Caco-2 (cell line): ENCODE measurements around the gene WDPCP. TPM values are rescaled to one million over a fixed set of nuclear protein-coding genes. Genes with fewer than 3 reads are reported as not detected.

ENCODE experiments used
- BruUV-seq: library from RNA; stranded (reverse); fragments of 400-500 nt; replicated peaks from 2 replicates; lab custom pipeline; 2021; lab: Mats Ljungman, UMichigan
- CTCF ChIA-PET: fragments of 300-600 bp; sonication (Branson Sonifier 250); formaldehyde crosslinking; loops from one replicate; lab custom pipeline; 2022; ENCODE audit warnings: antibody characterized with exemption; lab: Charles Lee
- POLR2A ChIA-PET: fragments of 300-600 bp; sonication (Branson Sonifier 250); formaldehyde crosslinking; loops from one replicate; lab custom pipeline; 2022; ENCODE audit warnings: antibody characterized with exemption; lab: Charles Lee
- DNase-seq, 2 experiments: peaks; one replicate each; pipeline versions ENCODE4 v3.0.0 to v3.0.0-alpha.2; 2020 to 2022
- H3K27me3 ChIP-seq: replicated peaks from 2 replicates; pipeline ENCODE4 v1.6.0; 2011; ENCODE audit warnings: low read length; ENCODE audit not compliant: control insufficient read depth, insufficient read depth
- H3K36me3 ChIP-seq: 2 replicates; pipeline ENCODE4 v1.5.1; 2011; ENCODE audit warnings: low read length; ENCODE audit not compliant: control insufficient read depth, insufficient read depth
- H3K4me1 ChIP-seq: fragments of 250-450 bp; sonication (Bioruptor Pico); 2 replicates; pipeline ENCODE4 v1.5.1; 2020; ENCODE audit warnings: mild to moderate bottlenecking
- H3K4me3 ChIP-seq: 2 replicates; pipeline ENCODE4 v1.5.1; 2011; ENCODE audit warnings: low read depth, mild to moderate bottlenecking, control low read depth, low read length
- H3K9me3 ChIP-seq: fragments of 250-450 bp; sonication (Bioruptor Pico); 2 replicates; pipeline ENCODE4 v1.5.1; 2020; ENCODE audit warnings: mild to moderate bottlenecking, moderate library complexity
- H3K27ac Mint-ChIP-seq: one replicate; pipeline ENCODE4 v1.8.0; 2022; ENCODE audit warnings: mixed read lengths; ENCODE audit not compliant: unreplicated experiment
- H3K27me3 Mint-ChIP-seq: one replicate; pipeline ENCODE4 v1.8.0; 2022; ENCODE audit warnings: mixed read lengths; ENCODE audit not compliant: insufficient read depth, unreplicated experiment
- H3K36me3 Mint-ChIP-seq: one replicate; pipeline ENCODE4 v1.8.0; 2022; ENCODE audit warnings: mild to moderate bottlenecking, mixed read lengths; ENCODE audit not compliant: insufficient read depth, unreplicated experiment
- H3K4me1 Mint-ChIP-seq: one replicate; pipeline ENCODE4 v1.8.0; 2022; ENCODE audit warnings: low read depth, mixed read lengths; ENCODE audit not compliant: unreplicated experiment
- H3K4me3 Mint-ChIP-seq: one replicate; pipeline ENCODE4 v1.8.0; 2022; ENCODE audit warnings: mild to moderate bottlenecking, moderate library complexity, mixed read lengths; ENCODE audit not compliant: unreplicated experiment
- H3K9me3 Mint-ChIP-seq: one replicate; pipeline ENCODE4 v1.8.0; 2022; ENCODE audit warnings: mixed read lengths; ENCODE audit not compliant: unreplicated experiment
- CTCF ChIP-seq, 2 experiments: fragments of 200-600 bp in 1 of 2; IDR thresholded peaks; 1 replicate in 1 of 2; 2 replicates in 1 of 2; pipeline versions ENCODE4 v1.5.1 to v1.8.0; 2011 to 2022; ENCODE audit warnings: antibody characterized with exemption in 1 of 2, control low read depth in 1 of 2, inconsistent platforms in 1 of 2, low read depth in 1 of 2, low read length in 1 of 2, mild to moderate bottlenecking in 1 of 2, moderate library complexity in 1 of 2; ENCODE audit not compliant: insufficient read depth in 1 of 2, severe bottlenecking in 1 of 2, unreplicated experiment in 1 of 2
- intact Hi-C: fragments of 100-400 bp; cut with micrococcal nuclease; formaldehyde crosslinking; loops from one replicate; pipeline ENCODE4 v1.10.0; 2022; ENCODE audit not compliant: unreplicated experiment
- total RNA-seq: library from RNA; stranded (reverse); gene quantifications from 2 replicates; pipeline ENCODE4 v1.2.3, GENCODE V29; 2022

WDPCP gene
- total RNA-seq, 1 experiment from 2014 or later: 16.2 TPM

DNA sequence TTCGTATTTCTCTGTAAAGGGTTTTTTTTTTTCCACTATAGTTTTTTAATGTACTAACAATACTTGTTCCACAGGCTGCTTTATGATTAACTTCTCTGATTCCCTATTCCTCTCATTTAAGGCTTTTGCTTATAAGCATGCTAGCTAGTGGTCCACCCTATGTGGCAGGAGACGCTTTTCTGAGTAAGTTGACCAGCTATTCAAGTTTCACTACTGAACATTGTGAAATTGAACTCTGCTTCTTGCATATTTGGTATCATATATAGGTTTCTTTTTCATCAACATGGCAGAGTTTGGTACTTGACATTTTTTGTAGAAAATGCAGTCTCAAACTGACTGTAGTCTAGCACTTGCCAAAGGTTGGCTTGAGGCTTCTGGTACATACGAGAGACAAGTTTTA lies 463.4 kb downstream of the WDPCP start:
- no TSS peak for BruUV-seq
- H3K27ac Mint-ChIP-seq: no peak overlapping the region
- ChIA-PET POLR2A (no interaction called here), CTCF (no interaction called here)
- intact Hi-C loops: no loop called here
- no peaks in the 10 kb centered on the region for H3K9me3 Mint-ChIP-seq
- H3K4me1 Mint-ChIP-seq: no peaks in the 10 kb centered on the region
- Histone ChIP-seq H3K4me1 (0 out of 2 replicates have a peak, but pooled peaks cover 3% of the 10 kb centered on the region), H3K36me3 (no peaks in the 10 kb centered on the region), H3K9me3 (no peaks in the 10 kb centered on the region), H3K4me3 (no peak overlapping the region), H3K27me3 (no peaks in the 10 kb centered on the region)
- no peaks in the 10 kb centered on the region for H3K27me3 Mint-ChIP-seq
- TF ChIP-seq CTCF (IDR thresholded peaks at IDR 0.05; ENCODE audit: insufficient read depth in 1 of 2, low read depth in 1 of 2, low read length in 1 of 2, severe bottlenecking in 1 of 2, unreplicated experiment in 1 of 2): no peak
- H3K4me3 Mint-ChIP-seq: no peak overlapping the region
- no peak for DNase-seq
- no peaks in the 10 kb centered on the region for H3K36me3 Mint-ChIP-seq

GRCh38 chr2:63124218-63124617 lies 464.1 kb downstream of the WDPCP start:
- Histone ChIP-seq H3K27me3 (no peaks in the 10 kb centered on the region), H3K4me1 (0 out of 2 replicates have a peak, but pooled peaks cover 3% of the 10 kb centered on the region), H3K9me3 (no peaks in the 10 kb centered on the region), H3K36me3 (no peaks in the 10 kb centered on the region), H3K4me3 (no peak overlapping the region)
- Mint-ChIP-seq H3K27me3 (no peaks in the 10 kb centered on the region), H3K27ac (no peak overlapping the region), H3K4me3 (no peak overlapping the region), H3K9me3 (no peaks in the 10 kb centered on the region), H3K4me1 (no peaks in the 10 kb centered on the region), H3K36me3 (no peaks in the 10 kb centered on the region)
- intact Hi-C loops: no loop called here
- TF ChIP-seq CTCF (IDR thresholded peaks at IDR 0.05; ENCODE audit: insufficient read depth in 1 of 2, low read depth in 1 of 2, low read length in 1 of 2, severe bottlenecking in 1 of 2, unreplicated experiment in 1 of 2): no peak
- POLR2A ChIA-PET: interaction anchor here (0.6 kb wide), 1 partner anchor 17 kb away, joined by 5 read pairs; no protein-coding TSS in a partner anchor
- no peak for DNase-seq
- CTCF ChIA-PET: no interaction called here
- no TSS peak for BruUV-seq

- Mint-ChIP-seq H3K36me3 (no peaks in the 10 kb centered on the region), H3K4me1 (no peaks in the 10 kb centered on the region), H3K27me3 (no peaks in the 10 kb centered on the region), H3K27ac (no peak overlapping the region), H3K9me3 (no peaks in the 10 kb centered on the region), H3K4me3 (no peak overlapping the region)
- Histone ChIP-seq H3K4me1 (0 out of 2 replicates have a peak, but pooled peaks cover 3% of the 10 kb centered on the region), H3K27me3 (no peaks in the 10 kb centered on the region), H3K4me3 (no peak overlapping the region), H3K9me3 (no peaks in the 10 kb centered on the region), H3K36me3 (no peaks in the 10 kb centered on the region)
- intact Hi-C loops: no loop called here
- CTCF ChIA-PET: interaction anchor here (0.6 kb wide), 1 partner anchor 103 kb away, joined by 3 read pairs; no protein-coding TSS in a partner anchor
- no peak for TF ChIP-seq CTCF (IDR thresholded peaks at IDR 0.05; ENCODE audit: insufficient read depth in 1 of 2, low read depth in 1 of 2, low read length in 1 of 2, severe bottlenecking in 1 of 2, unreplicated experiment in 1 of 2)
- BruUV-seq: no TSS peak
- no peak for DNase-seq
- POLR2A ChIA-PET: no interaction called here
Observed at GRCh38 chr2:63122921-63123320, 465.4 kb downstream of the WDPCP start.
